NCI-H2196 treated with DMSO at 0.1 percent for 48 hours (cell line): ENCODE measurements around the gene QKI.

Experiments
- DNase-seq: peaks from one replicate; lab custom pipeline; 2025; ENCODE audit not compliant: unreplicated experiment; lab: John Stamatoyannopoulos, UW

Gene QKI

GRCh38 chr6:163527291-163527690, 112.8 kb downstream of the QKI start:
- DNase-seq = no peak

- DNase-seq = no peak
These were observed 115.1 kb downstream of the QKI start for GRCh38 chr6:163529605-163530004.

GRCh38 chr6:163530406-163530805, 115.9 kb downstream of the QKI start:
- no peak for DNase-seq

GRCh38 chr6:163531122-163531521, 116.6 kb downstream of the QKI start:
- no peak for DNase-seq

GRCh38 chr6:163532526-163533078, 118.1 kb downstream of the QKI start:
- DNase-seq = no peak

GRCh38 chr6:163533443-163533842, 118.9 kb downstream of the QKI start:
- no peak for DNase-seq

- no peak for DNase-seq
These were observed 122.3 kb downstream of the QKI start for GRCh38 chr6:163536770-163537169.

- no peak for DNase-seq
These were observed 123.8 kb downstream of the QKI start for GRCh38 chr6:163538331-163538730.

- DNase-seq = no peak
These were observed 124.7 kb downstream of the QKI start for GRCh38 chr6:163539101-163539762.

- DNase-seq = no peak
These were observed 128.8 kb downstream of the QKI start for GRCh38 chr6:163543321-163543720.

- no peak for DNase-seq
These were observed 130.9 kb downstream of the QKI start for GRCh38 chr6:163545370-163545769.

- DNase-seq = no peak
These were observed 132.8 kb downstream of the QKI start for GRCh38 chr6:163547287-163547686.

- DNase-seq = no peak
These were observed 134.1 kb downstream of the QKI start for GRCh38 chr6:163548624-163549023.

- no peak for DNase-seq
These were observed 139.5 kb downstream of the QKI start for GRCh38 chr6:163554032-163554431.

GRCh38 chr6:163554663-163555062, 140.1 kb downstream of the QKI start:
- DNase-seq = no peak

- no peak for DNase-seq
These were observed 145.1 kb downstream of the QKI start for GRCh38 chr6:163559661-163560060.

- no peak for DNase-seq
These were observed 148.8 kb downstream of the QKI start for GRCh38 chr6:163563318-163563717.

- DNase-seq = no peak
These were observed 150.0 kb downstream of the QKI start for GRCh38 chr6:163564534-163564933.

GRCh38 chr6:163565140-163565539, 150.6 kb downstream of the QKI start:
- DNase-seq = no peak

- no peak for DNase-seq
These were observed 151.5 kb downstream of the QKI start for GRCh38 chr6:163566056-163566455.

- DNase-seq = no peak
These were observed 153.8 kb downstream of the QKI start for GRCh38 chr6:163568275-163568674.

GRCh38 chr6:163570579-163571231, 156.2 kb downstream of the QKI start:
- no peak for DNase-seq

- DNase-seq = no peak
These were observed 157.2 kb downstream of the QKI start for GRCh38 chr6:163571730-163572129.
